ENCODE results near the gene OPN1LW.

DNA sequence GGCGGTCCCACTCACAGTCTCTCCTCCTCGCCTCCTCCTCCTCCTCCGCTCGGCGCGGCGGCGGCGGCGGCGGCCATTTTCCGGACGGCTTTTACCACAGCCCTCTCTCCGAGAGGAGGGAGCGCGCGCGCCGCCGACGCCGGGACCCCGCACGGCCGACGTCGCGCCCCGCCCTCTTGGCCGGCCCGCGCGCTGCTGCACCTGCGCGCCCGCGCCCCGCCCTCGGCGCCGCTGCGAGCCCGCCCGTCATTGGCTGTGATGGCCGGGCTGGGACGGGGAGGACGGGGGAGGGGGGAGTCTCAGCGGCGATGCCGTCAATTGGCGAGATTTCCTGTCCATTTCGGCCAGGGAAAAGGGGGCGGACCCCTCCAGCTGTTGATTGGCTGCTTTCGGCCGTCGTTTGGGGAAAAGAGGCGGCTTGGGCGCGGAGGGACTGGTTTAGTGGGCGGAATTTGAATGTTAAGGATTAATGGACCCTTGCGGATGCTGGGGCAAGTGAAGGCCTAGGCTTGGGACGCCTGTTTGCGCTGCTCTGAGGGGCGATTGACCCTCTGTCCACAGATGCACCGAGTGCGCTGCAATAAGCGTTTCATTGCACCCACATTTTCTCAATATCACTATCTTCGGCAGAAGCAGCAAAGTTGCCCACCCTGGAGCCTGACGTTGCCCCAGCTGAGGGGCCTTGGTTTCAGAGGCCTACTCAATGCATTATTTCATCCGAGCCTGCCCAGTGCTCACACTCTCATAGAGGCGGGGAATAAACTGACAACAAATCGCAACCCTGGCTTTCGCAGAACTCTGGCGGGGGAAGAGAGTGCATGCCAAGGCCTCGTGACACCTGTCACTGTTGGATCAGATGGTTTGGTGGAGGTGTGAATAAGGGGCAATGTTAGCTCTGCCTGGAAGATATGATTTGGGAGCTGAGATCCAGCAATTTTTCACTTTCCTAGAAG is 46.2 kb upstream of the OPN1LW start, which contains the start of gene MECP2:
- no peak for TF ChIP-seq EZH2 (IDR thresholded peaks at IDR 0.05)
- TF ChIP-seq, protein P1, sequence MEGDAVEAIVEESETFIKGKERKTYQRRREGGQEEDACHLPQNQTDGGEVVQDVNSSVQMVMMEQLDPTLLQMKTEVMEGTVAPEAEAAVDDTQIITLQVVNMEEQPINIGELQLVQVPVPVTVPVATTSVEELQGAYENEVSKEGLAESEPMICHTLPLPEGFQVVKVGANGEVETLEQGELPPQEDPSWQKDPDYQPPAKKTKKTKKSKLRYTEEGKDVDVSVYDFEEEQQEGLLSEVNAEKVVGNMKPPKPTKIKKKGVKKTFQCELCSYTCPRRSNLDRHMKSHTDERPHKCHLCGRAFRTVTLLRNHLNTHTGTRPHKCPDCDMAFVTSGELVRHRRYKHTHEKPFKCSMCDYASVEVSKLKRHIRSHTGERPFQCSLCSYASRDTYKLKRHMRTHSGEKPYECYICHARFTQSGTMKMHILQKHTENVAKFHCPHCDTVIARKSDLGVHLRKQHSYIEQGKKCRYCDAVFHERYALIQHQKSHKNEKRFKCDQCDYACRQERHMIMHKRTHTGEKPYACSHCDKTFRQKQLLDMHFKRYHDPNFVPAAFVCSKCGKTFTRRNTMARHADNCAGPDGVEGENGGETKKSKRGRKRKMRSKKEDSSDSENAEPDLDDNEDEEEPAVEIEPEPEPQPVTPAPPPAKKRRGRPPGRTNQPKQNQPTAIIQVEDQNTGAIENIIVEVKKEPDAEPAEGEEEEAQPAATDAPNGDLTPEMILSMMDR (IDR thresholded peaks at IDR 0.05): no peak
- no peak for TF ChIP-seq EZH2phosphoT487 (IDR thresholded peaks at IDR 0.05)
